Hepatocyte (in vitro differentiated cells): ENCODE measurements around the gene TCEANC2. TPM values are rescaled to one million over a fixed set of nuclear protein-coding genes. Genes with fewer than 3 reads are reported as not detected.
"Not testable (repeated sequence)": the region's sequence is repeated elsewhere in the genome, so short reads cannot be mapped to it uniquely, and the experiment has no call there.

Experiments used
- DNase-seq: peaks from one replicate; pipeline ENCODE4 v3.0.0-alpha.2; 2016; ENCODE audit warnings: low spot score
- H2AFZ ChIP-seq: fragments of 200-600 bp; sonication (generic); 2 replicates; pipeline ENCODE4 v1.6.0; 2016; ENCODE audit warnings: antibody characterized with exemption, mild to moderate bottlenecking
- H3K27ac ChIP-seq: fragments of 200-600 bp; sonication (generic); 2 replicates; pipeline ENCODE4 v1.5.1; 2016; ENCODE audit warnings: mild to moderate bottlenecking
- H3K27me3 ChIP-seq: fragments of 200-600 bp; sonication (generic); 2 replicates; pipeline ENCODE4 v1.6.1; 2016
- H3K36me3 ChIP-seq: fragments of 200-600 bp; sonication (generic); replicated peaks from 2 replicates; pipeline ENCODE4 v1.5.1; 2016; ENCODE audit warnings: low read depth; ENCODE audit not compliant: insufficient read depth
- H3K4me1 ChIP-seq: fragments of 200-600 bp; sonication (generic); 2 replicates; pipeline ENCODE4 v1.5.1; 2016; ENCODE audit warnings: mild to moderate bottlenecking, moderate library complexity; ENCODE audit not compliant: insufficient read depth
- H3K4me2 ChIP-seq: fragments of 200-600 bp; sonication (generic); 2 replicates; pipeline ENCODE4 v1.6.0; 2016
- H3K4me3 ChIP-seq: fragments of 200-600 bp; sonication (generic); 2 replicates; pipeline ENCODE4 v1.5.1; 2016; ENCODE audit warnings: mild to moderate bottlenecking
- H3K79me2 ChIP-seq: fragments of 200-600 bp; sonication (generic); 2 replicates; pipeline ENCODE4 v1.6.0; 2017; ENCODE audit warnings: mild to moderate bottlenecking
- H3K9me2 ChIP-seq: fragments of 200-600 bp; sonication (generic); replicated peaks from 2 replicates; pipeline ENCODE4 v1.6.0; 2017; ENCODE audit warnings: mild to moderate bottlenecking; ENCODE audit not compliant: insufficient read depth
- H3K9me3 ChIP-seq: fragments of 200-600 bp; sonication (generic); 2 replicates; pipeline ENCODE4 v1.5.1; 2016; ENCODE audit warnings: low read depth, mild to moderate bottlenecking
- H4K20me1 ChIP-seq: fragments of 200-600 bp; sonication (generic); 2 replicates; pipeline ENCODE4 v1.6.0; 2016; ENCODE audit warnings: mild to moderate bottlenecking; ENCODE audit not compliant: insufficient read depth, poor library complexity, severe bottlenecking
- EZH2 ChIP-seq: fragments of 200-600 bp; sonication (generic); IDR thresholded peaks from 2 replicates; pipeline ENCODE4 v1.6.1; 2016; ENCODE audit warnings: antibody characterized with exemption, mild to moderate bottlenecking, borderline replicate concordance
- EZH2phosphoT487 ChIP-seq: fragments of 200-600 bp; sonication (generic); IDR thresholded peaks from one replicate; pipeline ENCODE4 v1.6.1; 2018; ENCODE audit warnings: antibody characterized with exemption, mild to moderate bottlenecking, low read depth, moderate library complexity; ENCODE audit not compliant: unreplicated experiment, severe bottlenecking
- WGBS: methylation state at CpG from one replicate; pipeline ENCODE4 v1.1.6; 2016; ENCODE audit warnings: low lambda C conversion rate; ENCODE audit errors: missing lambda C conversion rate; 5-methylcytosine and 5-hydroxymethylcytosine counted together
- polyA plus RNA-seq: library from polyadenylated mRNA; unstranded; fragments of >200 nt; fragmentation: Nextera tagmentation; extraction: Ambion mirVana; gene quantifications from 2 replicates; pipeline ENCODE4 v1.2.1, GENCODE V29; 2016
- total RNA-seq: library from RNA; depleted of rRNA; stranded (reverse); fragments of >200 nt; gene quantifications from 2 replicates; pipeline ENCODE4 v1.2.3, GENCODE V29; 2014
- TF ChIP-seq, protein P1 (sequence below): fragments of 200-600 bp; sonication (generic); IDR thresholded peaks from 2 replicates; pipeline ENCODE4 v1.5.1; 2016; ENCODE audit warnings: antibody characterized with exemption, mild to moderate bottlenecking; ENCODE audit not compliant: poor library complexity

TCEANC2 gene
- total and polyA plus RNA-seq, 2 experiments from 2014 or later, result 3.0 to 3.2 TPM

- H2AFZ ChIP-seq, result no peak overlapping the region
- no peaks in the 10 kb centered on the region for H3K79me2 ChIP-seq
- no peaks in the 10 kb centered on the region for H3K4me1 ChIP-seq
- H3K36me3 ChIP-seq, result no peaks in the 10 kb centered on the region
- TF ChIP-seq EZH2phosphoT487 (no peak), EZH2 (no peak)
- TF ChIP-seq, protein P1, sequence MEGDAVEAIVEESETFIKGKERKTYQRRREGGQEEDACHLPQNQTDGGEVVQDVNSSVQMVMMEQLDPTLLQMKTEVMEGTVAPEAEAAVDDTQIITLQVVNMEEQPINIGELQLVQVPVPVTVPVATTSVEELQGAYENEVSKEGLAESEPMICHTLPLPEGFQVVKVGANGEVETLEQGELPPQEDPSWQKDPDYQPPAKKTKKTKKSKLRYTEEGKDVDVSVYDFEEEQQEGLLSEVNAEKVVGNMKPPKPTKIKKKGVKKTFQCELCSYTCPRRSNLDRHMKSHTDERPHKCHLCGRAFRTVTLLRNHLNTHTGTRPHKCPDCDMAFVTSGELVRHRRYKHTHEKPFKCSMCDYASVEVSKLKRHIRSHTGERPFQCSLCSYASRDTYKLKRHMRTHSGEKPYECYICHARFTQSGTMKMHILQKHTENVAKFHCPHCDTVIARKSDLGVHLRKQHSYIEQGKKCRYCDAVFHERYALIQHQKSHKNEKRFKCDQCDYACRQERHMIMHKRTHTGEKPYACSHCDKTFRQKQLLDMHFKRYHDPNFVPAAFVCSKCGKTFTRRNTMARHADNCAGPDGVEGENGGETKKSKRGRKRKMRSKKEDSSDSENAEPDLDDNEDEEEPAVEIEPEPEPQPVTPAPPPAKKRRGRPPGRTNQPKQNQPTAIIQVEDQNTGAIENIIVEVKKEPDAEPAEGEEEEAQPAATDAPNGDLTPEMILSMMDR, result no peak
- no peaks in the 10 kb centered on the region for H3K9me3 ChIP-seq
- H3K27me3 ChIP-seq, result no peaks in the 10 kb centered on the region
- no peaks in the 10 kb centered on the region for H3K9me2 ChIP-seq
- WGBS, result 93% methylated on average over 5 of the region's 5 CpGs
- no peak overlapping the region for H3K4me2 ChIP-seq
- DNase-seq, result no peak
- H3K4me3 ChIP-seq, result no peak overlapping the region
- H3K27ac ChIP-seq, result no peak overlapping the region
- no peaks in the 10 kb centered on the region for H4K20me1 ChIP-seq
Measured at GRCh38 chr1:54088385-54088784, 35.0 kb downstream of the TCEANC2 start.

DNA sequence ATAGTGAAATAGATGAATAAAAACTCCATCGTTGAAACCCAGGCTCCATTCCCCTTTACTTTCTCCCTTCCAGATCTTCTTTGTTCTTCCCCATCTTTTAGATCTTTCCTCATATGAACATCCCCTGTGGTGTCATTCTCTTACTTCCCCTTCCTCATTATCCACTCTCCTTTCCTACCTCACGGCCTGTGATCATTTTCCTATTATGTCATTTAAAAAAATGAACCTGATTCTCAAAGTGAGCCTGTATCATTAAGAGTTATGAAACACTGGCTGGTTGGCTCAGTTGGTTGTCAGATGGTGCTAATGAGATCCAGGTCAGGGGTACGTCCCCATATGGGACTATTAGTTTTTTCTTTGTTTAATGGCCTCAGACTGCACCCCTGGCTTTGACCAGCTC lies 38.3 kb downstream of the TCEANC2 start:
- Histone ChIP-seq H3K27me3 (no peaks in the 10 kb centered on the region), H3K9me3 (no peaks in the 10 kb centered on the region), H3K4me2 (no peak overlapping the region), H3K27ac (no peak overlapping the region), H3K36me3 (no peaks in the 10 kb centered on the region), H4K20me1 (no peaks in the 10 kb centered on the region), H2AFZ (no peak overlapping the region), H3K9me2 (no peaks in the 10 kb centered on the region), H3K4me1 (no peaks in the 10 kb centered on the region), H3K79me2 (no peaks in the 10 kb centered on the region), H3K4me3 (no peak overlapping the region)
- DNase-seq, result no peak
- TF ChIP-seq, protein P1, result no peak
- TF ChIP-seq EZH2phosphoT487, result no peak
- no peak for TF ChIP-seq EZH2
- WGBS, result 95% methylated on average over 3 of the region's 3 CpGs

DNA sequence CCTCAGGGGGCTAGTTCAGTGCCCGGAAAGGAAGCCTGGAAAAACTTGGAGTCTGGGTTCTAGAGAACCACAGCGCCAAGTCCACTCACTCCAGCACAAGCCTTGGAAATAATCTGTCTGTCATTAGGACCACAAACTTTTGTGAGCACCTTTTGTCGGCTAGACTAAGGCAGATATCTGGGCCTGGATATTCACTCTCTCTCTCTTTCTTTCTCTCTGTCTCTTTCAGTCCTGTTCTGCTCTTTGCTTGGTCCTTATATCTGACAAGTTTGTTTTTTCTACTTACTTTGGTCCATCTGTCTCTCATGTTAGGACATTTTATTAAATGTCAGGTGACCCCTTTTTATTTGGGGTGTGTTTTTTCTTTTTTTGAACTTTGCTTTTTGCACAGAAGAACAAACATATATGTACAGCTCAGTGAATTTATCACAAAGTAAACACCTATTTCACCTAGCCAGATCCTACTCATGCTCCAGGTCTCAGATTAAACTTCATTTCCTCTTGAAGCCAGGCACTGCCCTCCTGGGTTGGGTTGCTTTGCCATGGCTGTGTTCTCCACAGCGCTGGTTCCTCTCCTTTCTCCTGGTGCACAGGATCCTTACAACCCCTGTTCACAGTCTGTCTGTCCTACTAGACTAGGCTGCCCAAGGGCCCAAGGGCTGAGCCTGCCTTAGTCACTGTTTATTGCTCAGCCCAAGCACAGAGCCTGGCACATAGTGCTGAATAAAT lies 40.8 kb downstream of the TCEANC2 start:
- Histone ChIP-seq H4K20me1 (no peaks in the 10 kb centered on the region), H3K79me2 (no peaks in the 10 kb centered on the region), H3K9me2 (no peaks in the 10 kb centered on the region), H3K4me3 (no peak overlapping the region), H3K4me1 (no peaks in the 10 kb centered on the region), H3K27me3 (no peaks in the 10 kb centered on the region), H3K4me2 (peak overlapping the region; percentile 47), H3K27ac (peak overlapping the region; percentile 86), H3K36me3 (no peaks in the 10 kb centered on the region), H3K9me3 (no peaks in the 10 kb centered on the region), H2AFZ (no peak overlapping the region)
- 87% methylated on average over 4 of the region's 4 CpGs for WGBS
- DNase-seq, result peak; percentile 21
- TF ChIP-seq EZH2phosphoT487, result no peak

- not testable (repeated sequence) for DNase-seq, H3K27me3 ChIP-seq, H3K4me1 ChIP-seq, H2AFZ ChIP-seq, H3K9me2 ChIP-seq, H3K79me2 ChIP-seq, H3K4me3 ChIP-seq, H4K20me1 ChIP-seq, H3K9me3 ChIP-seq, H3K36me3 ChIP-seq
- H3K4me2 ChIP-seq, result peak overlapping the region; percentile 47
- H3K27ac ChIP-seq, result peak overlapping the region; percentile 86
- 22% methylated on average over 1 of the region's 1 CpG for WGBS
Measured at GRCh38 chr1:54094730-54095105, 41.3 kb downstream of the TCEANC2 start.
